Measurements from ENCODE around the gene TNKS1BP1. TPM values are rescaled to one million over a fixed set of nuclear protein-coding genes. Genes with fewer than 3 reads are reported as not detected.

Gene TNKS1BP1
- polyA plus RNA-seq, 3 donors: 57.9 to 62.7 (median 60.3) TPM

DNA sequence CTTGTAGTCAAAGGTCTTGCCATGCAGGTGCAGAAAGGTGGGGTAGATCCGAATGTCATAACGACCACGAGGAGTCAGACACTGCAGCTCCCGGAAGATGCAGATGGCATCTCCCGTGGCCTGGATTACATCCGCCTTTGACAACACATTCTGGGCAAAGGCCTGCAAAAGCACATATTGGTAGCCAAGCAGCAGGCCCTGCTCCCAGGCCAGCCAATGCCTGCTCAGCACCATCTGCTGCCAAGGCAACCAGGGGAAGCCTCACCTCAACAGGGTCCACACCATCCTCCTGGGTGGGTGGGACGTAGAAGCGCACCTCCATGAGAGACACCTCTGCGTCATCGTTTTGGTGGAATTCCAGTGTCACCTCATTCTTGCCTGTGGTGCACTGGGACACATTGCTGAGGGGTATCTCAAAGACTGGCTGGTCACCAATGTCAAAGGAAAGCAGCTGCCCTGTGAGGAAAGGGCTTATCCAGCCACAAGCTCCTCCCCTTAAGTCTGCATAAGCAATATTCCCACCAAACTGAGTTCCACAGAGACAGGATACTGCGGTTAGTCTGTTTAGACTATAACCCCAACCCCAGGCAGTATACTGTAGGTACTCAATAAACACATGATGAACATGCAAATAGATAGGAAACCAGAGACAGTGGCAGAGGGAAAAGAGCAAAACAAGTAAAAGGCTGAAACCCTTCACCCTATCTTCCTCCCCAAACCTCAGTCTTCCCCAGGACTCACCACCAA, 8.1 kb upstream of the TNKS1BP1 start:
- DNase-seq (ENCODE audit: low read depth in 3 of 3, low spot score in 2 of 3): no peak

DNA sequence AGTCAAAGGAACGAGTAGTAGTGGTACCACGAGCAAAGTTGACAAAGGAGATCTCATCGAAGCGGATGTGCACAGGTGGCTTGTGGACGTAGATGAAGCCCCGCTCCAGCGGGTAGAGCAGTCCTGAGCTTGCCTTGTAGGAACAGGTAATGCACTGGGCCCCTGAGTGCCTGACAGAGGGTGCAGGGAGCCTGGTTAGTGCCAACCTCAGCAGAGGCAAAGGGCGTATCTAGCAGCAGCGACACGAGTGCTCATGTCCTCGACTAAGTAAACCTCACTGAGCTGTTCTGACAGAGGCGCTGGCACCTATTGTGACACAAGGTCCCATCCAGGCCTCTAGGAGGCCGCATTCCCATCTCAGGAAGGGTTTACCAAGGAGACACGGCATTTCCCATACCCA, 7.0 kb upstream of the TNKS1BP1 start:
- no peak for DNase-seq (ENCODE audit: low read depth in 3 of 3, low spot score in 2 of 3)

DNA sequence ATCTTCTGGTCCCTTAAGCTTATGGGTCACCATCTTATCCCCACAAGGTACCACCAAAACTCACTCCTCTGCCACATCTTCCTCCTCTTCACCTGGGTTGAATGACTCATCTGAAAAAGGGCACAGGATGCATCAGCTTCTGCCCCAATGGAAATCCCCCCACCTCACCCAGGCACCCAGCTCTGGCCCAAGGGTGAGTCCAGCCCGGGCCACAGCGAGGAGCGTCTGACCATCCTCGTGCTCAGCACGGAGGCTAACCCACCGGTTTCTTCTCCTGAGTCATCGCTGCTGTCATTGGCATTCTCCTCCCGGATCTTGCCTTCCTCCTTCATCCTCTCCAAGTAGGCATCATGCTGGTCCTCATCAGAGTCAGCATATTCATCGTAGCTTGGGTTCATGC, 5.3 kb upstream of the TNKS1BP1 start:
- DNase-seq (ENCODE audit: low read depth in 3 of 3, low spot score in 2 of 3): no peak

DNA sequence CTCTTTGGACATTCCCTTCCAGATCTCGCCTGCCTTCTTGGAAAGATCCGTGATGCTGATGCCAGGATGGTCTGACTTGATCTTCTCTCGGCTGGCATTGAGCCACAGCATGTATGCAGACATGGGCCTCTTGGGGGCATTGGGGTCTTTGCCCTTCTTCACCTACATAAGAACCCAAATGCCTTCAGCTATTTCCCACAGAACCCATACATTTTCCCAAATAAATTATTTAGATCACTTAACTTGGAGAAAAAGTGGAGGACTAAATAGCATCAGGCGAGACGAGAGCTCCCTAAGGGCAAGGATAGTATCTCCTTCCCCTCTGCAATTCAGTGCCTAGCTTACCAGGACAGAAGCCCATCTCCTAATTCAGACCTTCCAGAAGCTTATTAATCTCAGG, 3.0 kb upstream of the TNKS1BP1 start:
- no peak for DNase-seq (ENCODE audit: low read depth in 3 of 3, low spot score in 2 of 3)

DNA sequence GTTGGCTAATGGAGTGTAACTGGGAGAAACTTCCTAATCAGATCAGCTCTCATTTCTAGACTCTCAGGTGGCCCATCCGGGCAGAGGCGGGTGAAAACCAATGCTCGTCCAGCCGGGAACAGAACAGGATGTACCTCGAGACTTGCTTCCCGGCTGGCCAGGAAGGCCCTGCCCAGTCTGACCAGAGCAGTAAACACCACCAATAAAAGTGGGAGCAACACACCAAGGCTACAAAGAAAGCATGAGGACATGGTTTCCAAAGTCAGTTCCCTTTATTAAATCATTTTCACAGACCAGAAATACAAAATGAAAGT, 940 bp upstream of the TNKS1BP1 start:
- DNase-seq (ENCODE audit: low read depth in 3 of 3, low spot score in 2 of 3): no peak

DNA sequence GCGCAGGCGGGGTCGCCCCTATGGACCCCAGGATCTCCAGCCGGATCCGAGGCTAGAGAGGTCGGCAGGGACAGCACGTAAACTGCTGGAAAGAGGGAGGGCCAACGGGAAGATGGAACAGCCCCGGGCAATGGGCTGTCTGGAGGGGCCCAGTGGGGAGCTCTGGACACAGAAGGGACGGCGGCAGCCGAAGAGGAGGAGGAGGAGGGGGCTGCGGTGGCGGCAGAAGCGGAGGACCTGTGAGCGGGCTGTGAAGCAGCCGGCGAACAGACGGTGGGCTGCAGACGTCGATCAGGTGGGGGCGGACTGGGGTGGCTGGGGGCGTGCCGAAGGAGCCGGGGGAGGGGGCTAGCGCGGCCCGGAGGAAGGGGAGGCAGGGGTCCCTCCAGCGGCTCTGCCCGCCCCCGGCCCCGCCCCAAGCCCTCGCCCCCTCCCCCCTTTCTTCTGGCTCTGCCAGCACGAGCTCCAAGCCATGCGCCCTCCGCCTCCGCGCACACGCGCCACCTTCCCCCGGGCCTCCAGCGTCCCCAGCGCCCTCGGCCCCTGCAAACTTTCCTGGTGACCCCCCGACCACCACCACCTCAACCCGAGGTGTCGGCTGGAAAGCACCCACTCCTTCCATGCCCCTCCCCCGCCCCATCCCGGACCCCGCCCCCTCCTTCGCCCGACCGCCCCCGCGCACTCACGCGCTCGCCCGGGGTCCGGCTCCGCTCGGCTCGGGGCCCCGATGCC, 432 bp downstream of the TNKS1BP1 start:
- DNase-seq (ENCODE audit: low read depth in 3 of 3, low spot score in 2 of 3): no peak

DNA sequence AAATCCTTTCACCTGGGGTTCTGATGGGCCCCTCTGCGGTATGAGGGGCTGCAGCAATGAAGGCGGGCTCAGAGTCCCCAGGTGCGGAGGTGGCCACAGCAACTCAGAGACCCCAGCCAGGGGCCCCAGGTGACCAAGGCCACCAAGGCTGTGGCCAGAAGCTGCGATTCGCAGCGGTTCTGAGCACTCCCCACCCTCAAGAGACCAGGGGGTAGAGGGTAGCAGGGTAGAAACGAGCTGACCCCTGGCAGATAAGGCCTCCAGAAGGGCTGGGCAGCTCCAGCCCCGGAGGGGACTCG, 948 bp downstream of the TNKS1BP1 start:
- no peak for DNase-seq (ENCODE audit: low read depth in 3 of 3, low spot score in 2 of 3)

DNA sequence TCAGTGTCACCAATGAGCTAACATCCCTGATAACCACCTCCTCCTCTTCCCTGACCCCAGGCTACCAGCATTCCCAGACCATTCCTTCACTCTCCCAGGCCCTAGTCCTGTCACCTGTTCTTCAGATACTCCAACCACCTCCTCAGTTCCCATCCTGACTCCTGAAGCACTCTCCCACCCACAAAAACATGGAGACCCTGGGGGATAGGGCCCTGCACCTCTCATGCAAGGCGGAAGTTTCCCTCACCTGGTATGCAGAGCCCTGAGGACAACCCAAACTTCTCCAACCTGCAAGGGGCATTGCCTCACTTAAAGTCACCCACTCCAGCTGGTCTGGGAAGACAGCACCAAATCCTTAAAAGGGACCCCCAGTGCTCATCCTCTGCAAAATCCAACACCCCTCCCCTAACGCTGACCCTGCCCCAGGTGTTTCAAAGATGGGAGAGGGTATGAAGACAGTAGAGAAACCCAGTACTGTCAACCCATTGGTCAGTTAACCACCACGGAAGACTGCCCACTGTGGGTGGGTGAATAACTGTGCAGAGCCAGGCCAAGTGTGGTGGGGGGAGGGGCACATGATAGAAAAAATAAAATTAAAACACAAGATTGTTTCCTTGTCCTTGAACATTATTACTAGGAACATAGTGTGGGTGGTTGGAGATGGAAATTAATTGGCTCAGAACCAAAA, 1.4 kb downstream of the TNKS1BP1 start:
- no peak for DNase-seq (ENCODE audit: low read depth in 3 of 3, low spot score in 2 of 3)

DNA sequence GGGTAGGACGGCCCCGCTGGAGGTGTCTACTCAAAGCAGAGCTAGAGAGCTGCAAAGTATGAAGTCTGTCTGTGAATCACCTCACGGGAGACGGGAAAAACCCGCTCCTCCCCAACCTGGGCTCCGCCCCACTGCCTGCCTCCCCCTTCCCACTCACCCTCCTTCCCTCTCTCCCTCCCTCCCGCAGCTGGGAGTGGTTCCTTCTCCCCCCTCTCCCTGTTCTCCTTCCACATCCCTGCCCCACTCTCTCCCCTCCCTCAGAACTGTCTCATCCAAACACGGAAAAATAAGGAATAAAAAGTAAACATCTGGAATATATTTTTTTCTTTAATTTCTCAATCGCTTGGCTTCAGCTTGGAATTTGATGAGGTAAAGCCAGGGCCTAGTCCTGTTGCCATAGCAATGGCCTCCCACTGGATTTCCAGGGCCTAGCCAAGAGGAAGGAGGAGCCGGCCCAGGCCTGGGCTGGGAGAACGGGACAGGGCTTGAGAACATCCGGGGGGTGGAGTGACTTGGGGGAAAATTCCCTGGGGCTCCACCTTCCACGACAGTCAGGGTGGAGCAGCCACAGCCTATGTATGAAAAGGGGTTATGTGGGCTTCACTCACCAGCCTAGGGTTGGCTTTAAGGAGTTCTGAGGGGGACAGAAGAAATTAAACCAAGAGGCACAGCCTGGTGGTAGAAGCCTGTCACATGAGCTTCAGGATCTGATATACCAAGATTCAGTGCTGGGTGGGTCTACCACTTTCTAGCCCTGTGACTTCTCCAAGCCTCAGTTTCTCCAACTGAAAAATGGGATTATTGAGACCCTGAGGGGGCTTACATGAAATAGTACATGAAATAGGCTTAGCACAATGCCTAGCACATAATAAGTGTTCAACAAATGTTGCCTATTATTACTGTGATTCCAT, 2.2 kb downstream of the TNKS1BP1 start:
- peak in 2 of 3 donors; percentile 81 for DNase-seq (ENCODE audit: low read depth in 3 of 3, low spot score in 2 of 3)

DNA sequence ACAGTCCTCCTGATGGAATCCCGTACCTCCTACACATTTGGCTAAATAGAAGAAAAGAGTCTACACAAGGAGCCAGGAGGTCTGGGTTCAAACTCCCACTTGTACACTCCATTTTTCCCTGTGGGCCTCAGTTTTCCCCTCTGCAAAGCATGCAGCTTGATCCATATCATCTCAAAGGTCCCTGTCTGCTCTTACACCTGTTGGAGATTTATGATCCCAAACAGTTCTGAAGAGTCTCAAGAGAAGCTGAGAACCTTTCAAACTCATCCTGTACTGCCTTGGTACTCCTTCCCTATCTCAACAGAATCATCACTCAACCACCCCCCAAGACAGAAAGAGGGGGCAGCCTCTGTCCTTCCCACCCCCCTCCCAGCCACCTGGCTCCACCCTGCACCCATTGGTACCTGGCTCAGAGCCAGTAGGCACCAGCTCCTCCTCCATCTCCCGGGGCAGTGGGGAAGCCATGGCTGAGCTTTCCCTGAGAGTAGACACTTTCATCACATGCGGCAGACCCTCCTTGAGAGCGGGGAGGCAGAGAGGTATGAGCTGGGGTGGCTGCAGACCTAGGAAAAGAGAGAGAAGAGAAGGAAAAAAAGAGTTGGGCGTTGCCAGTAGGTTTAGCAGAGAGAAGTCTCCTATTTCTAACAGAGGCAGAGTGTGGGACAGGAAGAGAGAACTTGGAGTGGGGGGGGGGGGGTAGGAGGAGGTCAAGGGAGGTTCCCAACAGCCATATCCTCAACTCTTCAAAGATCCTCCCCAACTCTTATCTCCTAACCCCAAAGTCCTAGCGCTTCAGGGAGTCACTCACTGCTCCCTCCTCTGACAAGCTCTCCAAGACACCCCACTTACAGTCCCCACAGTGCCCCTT, 3.1 kb downstream of the TNKS1BP1 start:
- DNase-seq (ENCODE audit: low read depth in 3 of 3, low spot score in 2 of 3): no peak

DNA sequence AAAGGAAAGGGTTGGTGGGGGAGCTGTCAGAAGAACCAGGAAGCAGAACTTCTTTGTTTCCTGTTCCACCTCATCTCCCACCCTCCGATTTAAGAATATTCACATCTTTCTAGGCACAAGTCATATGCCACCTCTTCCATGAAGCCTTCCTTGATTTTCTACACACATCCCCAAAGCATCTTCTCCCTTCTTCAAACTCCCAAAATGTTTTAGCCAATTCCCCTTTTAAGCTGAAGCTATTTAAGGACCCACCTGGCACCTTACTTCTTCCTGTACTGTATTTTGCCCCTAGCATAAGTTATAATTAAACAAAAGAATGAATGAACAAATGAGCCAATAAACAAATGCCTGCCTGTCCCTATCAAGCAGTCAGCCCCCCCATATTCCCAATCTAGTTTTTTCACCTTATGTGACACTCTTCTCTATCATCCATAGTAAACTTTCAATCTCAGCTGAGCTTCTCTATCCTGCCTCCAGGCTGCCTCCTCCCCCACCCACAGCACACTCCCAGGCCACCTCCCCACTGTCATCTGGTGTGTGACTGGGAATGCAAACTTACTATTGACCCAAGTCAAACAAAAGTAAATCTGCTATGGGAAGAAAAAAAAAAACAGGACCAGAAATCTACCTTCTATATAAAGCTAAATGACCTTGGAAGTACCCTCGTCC, 3.9 kb downstream of the TNKS1BP1 start:
- DNase-seq (ENCODE audit: low read depth in 3 of 3, low spot score in 2 of 3): no peak

DNA sequence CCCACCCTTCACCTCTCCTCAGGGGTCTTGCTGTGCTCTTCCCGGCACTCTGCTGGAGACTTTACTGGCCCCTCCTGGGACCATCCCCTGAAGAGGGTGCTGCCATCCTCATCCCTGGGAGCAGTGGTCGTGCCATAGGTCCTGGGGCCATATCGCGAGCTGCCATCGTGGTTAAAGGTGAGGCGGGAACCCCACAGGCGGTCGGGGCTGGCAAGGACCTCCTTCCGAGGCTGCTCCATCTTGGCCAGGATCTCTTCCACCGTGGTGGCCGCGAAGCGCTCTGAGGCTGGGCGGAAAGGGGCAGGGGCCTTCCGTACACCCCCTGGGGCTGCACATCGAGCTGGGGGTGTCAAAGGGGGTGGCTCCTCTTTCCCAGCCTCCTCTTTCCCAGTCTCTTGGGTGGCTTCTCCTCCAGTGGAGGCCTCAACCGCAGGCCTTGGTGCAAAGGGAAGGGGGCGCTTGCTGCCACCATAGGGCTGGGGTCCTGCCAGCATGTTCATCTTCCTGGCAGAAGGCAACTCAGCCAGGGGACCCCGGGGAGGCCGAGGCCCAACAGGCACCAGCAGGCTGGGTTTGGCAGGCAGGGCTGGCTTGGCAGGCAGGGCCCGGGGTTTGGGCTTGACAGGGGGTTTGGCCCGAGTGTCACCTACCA, 4.6 kb downstream of the TNKS1BP1 start:
- no peak for DNase-seq (ENCODE audit: low read depth in 3 of 3, low spot score in 2 of 3)

DNA sequence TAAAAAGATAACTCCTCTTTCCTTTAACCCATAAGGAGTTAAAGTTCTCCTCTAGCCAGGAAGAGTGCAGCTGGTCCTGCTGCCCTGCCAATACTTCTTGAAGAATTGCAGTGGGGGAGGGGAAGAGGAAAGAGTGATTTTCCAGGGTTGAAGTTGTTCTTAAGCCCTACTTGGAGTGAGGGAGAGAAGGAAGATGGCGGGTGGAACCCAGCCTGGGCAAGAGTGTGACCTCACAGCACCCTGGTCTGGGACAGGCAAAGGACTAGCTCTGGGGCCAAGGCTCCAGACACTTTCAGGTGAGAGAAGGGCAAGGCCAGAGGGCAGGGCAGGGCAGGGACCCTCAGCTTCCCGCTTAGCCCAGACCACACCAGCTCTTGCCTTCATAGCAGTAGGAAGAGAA, 6.6 kb downstream of the TNKS1BP1 start:
- DNase-seq (ENCODE audit: low read depth in 3 of 3, low spot score in 2 of 3): no peak

DNA sequence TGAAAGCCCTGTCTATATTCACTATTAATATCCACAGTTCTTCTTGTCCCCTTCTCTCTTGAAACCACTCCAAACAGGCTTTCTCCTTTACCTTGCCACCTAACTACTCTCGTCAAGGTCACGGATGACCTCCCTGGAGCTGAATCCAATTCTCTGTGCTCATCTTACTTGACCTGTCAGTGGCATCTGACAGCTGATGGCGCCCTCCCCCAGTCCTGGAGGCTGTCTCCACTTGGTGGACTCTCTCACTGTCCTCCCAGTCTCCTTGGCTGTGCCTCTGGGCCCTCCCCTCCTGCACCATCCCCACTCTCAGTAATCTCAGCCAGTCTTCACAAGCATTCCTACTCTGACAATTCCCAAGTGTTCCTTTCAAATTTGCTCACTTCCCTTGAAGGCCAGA, 8.7 kb downstream of the TNKS1BP1 start:
- DNase-seq (ENCODE audit: low read depth in 3 of 3, low spot score in 2 of 3): no peak

DNA sequence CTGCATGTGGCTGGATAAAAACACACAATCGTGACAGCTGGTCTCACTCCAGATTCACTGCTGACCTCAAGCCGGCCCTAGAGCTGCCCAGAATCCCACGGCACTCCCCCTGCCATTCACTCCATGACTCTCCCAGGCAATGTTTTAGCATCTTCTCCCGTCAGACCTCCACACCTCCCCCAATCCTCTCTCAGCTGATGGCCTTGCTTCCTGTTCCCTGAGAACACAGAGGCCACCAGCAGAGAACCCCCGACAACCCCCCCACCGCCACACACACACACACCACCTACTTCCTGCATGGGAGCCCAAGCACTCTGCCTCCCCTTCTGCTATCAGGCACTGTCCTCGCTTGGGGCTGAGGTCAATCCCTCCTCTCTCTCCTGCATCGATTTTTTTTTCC, 9.3 kb downstream of the TNKS1BP1 start:
- DNase-seq (ENCODE audit: low read depth in 3 of 3, low spot score in 2 of 3): no peak

DNA sequence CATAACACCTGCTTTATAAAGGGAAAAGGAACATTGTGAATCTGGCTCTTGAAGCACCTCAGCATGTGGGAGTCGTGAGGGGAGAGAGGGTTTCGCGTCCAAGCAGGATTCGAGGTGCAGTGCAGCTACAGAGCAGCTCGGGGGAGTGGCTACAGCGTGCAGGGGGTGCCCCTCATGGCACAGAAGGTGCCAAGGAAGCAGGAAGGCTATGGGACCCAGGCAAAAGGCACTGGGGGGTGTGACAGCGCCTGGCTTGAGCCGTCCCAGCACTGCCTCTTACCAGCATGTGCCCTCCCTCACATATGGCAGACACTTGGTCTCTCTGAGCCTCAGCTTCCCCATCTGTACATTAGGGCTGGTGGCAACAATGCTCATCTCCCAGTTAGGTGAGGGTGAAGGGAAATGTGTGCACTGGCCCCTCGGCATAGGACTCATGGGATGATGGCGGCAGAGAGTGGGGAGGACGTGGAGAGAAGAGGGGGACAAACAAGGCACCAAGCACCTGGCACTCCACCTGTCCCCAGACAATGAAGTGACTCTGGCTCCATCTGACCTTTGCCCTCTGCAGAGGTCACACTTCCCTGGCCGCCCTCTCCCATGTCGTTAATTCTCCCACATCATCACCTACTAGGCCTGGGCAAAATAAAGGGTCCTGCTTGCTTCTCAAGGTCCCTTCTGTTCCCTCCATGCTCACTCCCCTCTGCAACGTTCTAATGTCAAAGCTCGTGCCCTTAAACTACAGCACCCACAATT, 10.4 kb downstream of the TNKS1BP1 start:
- DNase-seq (ENCODE audit: low read depth in 3 of 3, low spot score in 2 of 3): no peak

DNA sequence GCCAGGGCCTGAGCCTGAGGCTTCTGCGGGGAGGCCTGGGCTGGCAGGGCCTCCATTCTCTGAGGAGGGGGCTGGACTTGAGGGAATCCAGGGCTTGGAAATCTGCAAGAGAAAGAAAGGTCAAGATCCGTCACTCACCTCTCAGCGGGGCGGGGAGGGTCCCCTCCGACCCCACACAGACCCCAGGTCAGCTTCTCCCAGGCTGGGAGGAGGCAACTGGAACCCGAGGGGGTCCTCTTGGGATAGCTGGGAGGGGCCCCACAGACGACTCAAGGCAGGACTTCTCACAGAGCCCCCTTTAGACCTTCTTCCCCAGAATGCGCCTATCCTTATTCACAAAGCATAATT, 11.0 kb downstream of the TNKS1BP1 start:
- no peak for DNase-seq (ENCODE audit: low read depth in 3 of 3, low spot score in 2 of 3)

DNA sequence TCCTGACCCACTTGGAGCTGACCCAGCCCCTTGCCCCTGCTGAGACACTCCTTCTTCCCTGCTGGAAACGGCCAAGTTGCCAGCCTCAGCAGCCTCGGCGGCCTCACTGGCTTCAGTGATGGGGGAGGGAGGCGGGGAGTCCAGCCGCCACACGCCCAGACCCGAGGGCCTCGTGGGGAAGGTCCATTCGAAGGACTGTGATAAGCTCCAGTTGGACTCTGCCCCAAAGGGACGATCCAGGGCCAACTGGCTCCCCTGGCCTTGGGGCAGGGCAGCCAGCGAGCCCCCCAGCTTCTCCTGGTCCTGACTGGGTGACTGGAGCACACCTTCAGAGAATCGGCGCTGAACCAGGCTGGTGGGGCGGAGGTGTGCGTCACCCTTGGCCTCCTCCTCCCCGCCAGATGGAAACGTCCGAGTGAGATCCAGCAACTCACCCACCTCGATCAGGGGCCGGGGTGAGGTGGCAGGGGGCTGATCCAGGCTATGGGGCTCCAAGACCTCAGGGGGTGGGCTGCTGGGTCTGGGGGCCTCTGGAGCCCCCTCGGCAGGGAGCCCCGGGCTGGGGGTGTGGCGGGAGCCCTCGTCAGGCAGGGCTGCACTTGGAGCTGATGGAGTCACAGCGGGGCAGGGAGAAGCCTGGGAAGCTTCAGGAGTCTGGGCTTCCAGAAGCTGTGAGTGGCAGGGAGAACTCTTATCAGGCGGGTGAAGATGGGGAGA, 11.5 kb downstream of the TNKS1BP1 start:
- DNase-seq (ENCODE audit: low read depth in 3 of 3, low spot score in 2 of 3): no peak

Data from right renal cortex interstitium (tissue), 3 donors.